PFSK-1 (cell line): Measurements from ENCODE around the gene ZEB1.

ENCODE experiments used
- POLR2AphosphoS5 ChIP-seq: IDR thresholded peaks from 2 replicates; pipeline ENCODE4 v1.6.1; 2012; ENCODE audit warnings: low read depth, mild to moderate bottlenecking, control low read depth, low read length, moderate library complexity
- SIN3A ChIP-seq: IDR thresholded peaks from 2 replicates; pipeline ENCODE4 v1.6.1; 2012; ENCODE audit warnings: mild to moderate bottlenecking, low read length, moderate library complexity, borderline replicate concordance; ENCODE audit not compliant: insufficient read depth
- TAF1 ChIP-seq: IDR thresholded peaks from 2 replicates; pipeline ENCODE4 v1.6.1; 2012; ENCODE audit warnings: low read length, control low read depth, borderline replicate concordance; ENCODE audit not compliant: insufficient read depth

GRCh38 chr10:31528831-31529230 is 209.8 kb downstream of the ZEB1 start:
- no peak for TF ChIP-seq TAF1
- no peak for TF ChIP-seq POLR2AphosphoS5
- TF ChIP-seq SIN3A, result no peak
